ENCODE measurements around the gene SCGB3A2. TPM values are rescaled to one million over a fixed set of nuclear protein-coding genes. Genes with fewer than 3 reads are reported as not detected.
"Not testable (repeated sequence)": the region's sequence is repeated elsewhere in the genome, so short reads cannot be mapped to it uniquely, and the experiment has no call there.

The SCGB3A2 gene
- polyA plus RNA-seq, 3 donors = not detected

- DNase-seq (ENCODE audit: low read depth in 3 of 3, low spot score in 2 of 3) = no peak
These were observed 17.9 kb upstream of the SCGB3A2 start for GRCh38 chr5:147860641-147861025.

GRCh38 chr5:147863454-147864158, 14.9 kb upstream of the SCGB3A2 start:
- DNase-seq (ENCODE audit: low read depth in 3 of 3, low spot score in 2 of 3) = no peak

DNA sequence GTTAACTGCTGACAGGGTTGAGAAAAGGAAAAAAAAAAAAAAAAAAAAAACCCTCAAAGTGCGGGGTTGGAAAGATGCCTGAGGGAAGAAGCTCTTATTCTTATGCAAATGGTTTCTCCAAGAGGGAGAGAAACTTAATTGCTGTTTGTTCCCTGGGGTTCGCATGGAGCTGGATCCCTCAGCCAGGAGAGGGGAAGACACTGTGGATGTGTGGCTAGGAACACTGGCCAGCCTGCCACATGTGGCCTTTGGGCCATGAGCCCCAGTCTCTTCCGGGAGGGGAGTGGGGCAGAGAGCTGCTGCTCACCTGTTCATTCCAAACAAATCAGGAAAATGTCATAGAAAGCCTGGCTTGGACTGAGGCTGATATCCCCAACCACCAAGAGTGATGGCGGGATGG, 9.4 kb upstream of the SCGB3A2 start:
- no peak for DNase-seq (ENCODE audit: low read depth in 3 of 3, low spot score in 2 of 3)

GRCh38 chr5:147869892-147870291, 8.6 kb upstream of the SCGB3A2 start:
- not testable (repeated sequence) for DNase-seq (ENCODE audit: low read depth in 3 of 3, low spot score in 2 of 3)

DNA sequence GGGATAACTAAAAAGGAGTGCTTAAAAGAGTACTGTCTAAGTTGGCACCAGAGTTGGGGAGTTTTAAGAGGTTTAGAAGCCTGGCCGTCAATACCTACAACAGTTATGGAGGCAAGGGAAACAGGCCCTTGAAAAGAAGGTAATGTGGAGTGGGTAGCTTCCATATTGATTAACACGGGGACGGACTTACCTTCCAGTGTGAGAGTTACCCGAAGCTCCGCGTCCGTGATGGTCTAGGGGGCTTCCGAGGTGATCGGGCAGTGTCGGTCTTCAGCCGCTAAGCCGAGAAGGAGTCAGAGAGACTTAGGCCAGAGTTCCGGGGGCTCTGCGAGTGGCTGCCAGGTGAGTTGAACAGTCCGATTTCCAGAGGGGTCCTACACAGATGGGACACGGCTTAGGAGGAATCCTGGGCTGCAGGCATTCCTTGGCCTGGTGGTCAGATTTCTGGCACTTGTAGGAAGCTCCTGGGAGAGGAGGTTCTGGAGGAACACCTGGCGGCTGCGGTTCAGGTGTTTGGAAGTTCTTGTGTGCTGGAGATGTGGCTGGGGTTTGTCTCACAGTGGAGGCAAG, 6.4 kb upstream of the SCGB3A2 start:
- not testable (repeated sequence) for DNase-seq (ENCODE audit: low read depth in 3 of 3, low spot score in 2 of 3)

DNA sequence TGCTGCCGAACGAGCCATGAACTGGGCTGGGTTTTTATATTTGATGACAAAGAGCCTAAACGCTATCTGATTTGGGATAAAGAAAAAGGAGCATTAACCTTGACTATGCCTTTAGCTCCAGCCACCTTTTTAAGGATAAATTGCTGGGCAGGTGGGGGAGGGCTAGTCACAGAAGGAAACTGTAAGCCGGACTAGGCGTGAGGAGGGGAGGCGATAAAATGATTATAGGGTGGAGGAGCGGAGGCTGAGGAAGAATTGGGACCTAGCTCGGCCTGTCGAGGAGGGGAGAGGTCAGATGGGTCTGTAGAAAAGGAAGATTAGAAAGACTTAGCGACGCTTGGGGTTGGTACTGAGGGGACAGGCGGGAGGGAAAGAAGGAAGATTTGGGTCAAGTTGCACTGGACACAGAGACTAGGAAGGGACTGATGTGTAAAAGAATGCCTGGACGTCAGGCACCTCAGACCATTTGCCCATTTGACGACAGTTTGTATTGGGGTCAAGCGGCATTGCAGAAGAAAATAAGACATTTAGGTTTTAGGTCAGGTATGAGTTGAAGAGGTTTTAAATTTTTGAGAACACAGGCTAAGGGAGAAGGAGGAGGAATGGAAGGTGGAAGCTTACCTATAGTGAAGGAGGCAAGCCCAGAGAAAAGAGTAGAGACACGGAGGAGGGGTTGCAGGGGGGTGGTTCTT, 5.6 kb upstream of the SCGB3A2 start:
- DNase-seq (ENCODE audit: low read depth in 3 of 3, low spot score in 2 of 3) = not testable (repeated sequence)

GRCh38 chr5:147874118-147874875, 4.2 kb upstream of the SCGB3A2 start:
- DNase-seq (ENCODE audit: low read depth in 3 of 3, low spot score in 2 of 3) = not testable (repeated sequence)

GRCh38 chr5:147874910-147875367, 3.6 kb upstream of the SCGB3A2 start:
- no peak for DNase-seq (ENCODE audit: low read depth in 3 of 3, low spot score in 2 of 3)

DNA sequence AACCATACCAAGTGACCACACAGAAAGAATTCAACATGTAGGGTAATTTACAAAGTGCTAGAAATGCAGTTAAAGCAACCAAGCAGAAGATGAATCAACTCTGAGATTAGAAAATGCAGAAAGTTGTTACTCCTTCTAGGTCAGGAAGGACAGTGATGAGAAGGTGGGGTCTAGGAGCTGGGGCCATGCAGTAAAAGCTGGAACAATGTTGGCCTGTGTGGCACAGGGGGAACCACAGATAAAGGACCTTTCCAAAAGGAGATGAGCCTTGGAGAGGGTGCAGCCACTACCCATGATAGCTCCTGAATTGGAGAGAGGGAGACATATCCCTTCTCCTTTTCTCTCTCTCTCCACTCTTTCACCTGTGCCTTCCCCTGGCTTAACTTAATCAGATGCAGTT, 2.4 kb upstream of the SCGB3A2 start:
- DNase-seq (ENCODE audit: low read depth in 3 of 3, low spot score in 2 of 3) = no peak

DNA sequence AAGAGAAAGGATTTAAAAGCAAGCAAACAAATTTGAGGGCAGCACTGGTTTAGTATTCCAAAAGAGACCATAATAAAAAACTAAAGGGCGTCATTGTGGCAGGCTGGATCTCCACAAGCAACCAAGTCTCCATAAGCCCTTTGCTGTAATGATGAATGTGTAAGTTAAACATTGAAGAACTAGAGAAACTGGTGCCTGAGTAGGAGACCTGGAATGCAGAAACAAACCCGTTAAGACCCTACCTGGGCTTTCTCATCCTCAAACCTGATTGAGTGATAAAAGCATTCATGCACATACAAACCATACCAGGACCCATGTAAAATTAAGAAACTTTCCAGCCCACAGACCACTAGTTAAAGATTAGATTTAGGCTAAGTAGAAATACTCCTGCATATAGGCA, 1.9 kb upstream of the SCGB3A2 start:
- no peak for DNase-seq (ENCODE audit: low read depth in 3 of 3, low spot score in 2 of 3)

GRCh38 chr5:147879784-147880183, 1.3 kb downstream of the SCGB3A2 start:
- DNase-seq (ENCODE audit: low read depth in 3 of 3, low spot score in 2 of 3) = no peak

DNA sequence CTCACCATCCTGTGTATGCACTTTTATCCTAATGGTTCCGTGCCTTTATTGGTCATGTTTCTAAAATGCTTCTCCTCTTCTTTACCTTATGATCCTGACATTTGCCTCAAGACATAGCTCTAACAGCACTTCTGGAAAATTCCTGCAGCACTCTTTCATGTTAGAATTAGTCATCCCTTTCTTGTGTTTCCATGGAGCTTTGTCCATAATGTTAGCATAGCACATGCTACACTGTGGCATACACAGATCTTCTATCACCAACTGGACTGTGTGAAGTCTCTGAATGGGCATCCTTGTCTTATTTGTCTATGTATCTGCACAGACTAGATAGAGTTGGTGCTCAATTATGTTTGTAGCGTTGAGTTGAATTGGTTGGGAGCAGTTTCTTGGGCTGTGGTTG, 2.0 kb downstream of the SCGB3A2 start:
- no peak for DNase-seq (ENCODE audit: low read depth in 3 of 3, low spot score in 2 of 3)

DNA sequence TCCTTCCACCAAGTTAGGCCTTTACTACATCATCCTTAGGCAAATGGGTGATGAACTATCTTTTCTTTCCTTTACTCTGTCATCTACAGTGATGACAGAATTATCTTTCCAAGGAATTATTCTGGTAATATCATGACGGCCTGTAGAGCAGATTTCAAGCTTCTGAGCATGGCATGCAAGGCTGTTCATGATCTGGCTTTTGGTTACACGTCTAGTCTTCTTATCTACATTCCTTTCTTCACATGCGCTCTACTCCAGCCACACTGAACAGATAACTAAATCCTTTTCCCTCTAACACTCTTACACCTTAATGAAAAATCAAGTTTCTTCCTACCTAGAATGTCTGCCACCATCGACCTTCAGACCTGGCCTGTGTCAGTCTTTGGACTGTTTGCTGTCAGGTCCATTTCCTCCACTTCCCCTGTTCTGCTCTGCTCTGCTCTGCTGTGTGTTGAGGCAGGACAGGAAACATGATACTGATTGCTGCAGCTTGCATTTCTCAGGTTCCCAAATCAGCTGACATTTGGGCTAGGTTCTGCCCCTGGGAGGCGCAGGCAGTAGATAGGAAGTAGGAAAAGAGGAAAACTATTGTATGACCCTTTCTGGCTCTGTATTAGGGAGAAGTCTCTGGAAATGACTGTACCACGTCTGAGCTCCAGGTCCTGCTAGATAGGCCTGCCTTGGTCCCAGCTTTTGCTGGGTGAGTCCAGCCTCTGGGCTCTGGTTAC, 4.2 kb downstream of the SCGB3A2 start:
- no peak for DNase-seq (ENCODE audit: low read depth in 3 of 3, low spot score in 2 of 3)

- DNase-seq (ENCODE audit: low read depth in 3 of 3, low spot score in 2 of 3) = no peak
These were observed 8.6 kb downstream of the SCGB3A2 start for GRCh38 chr5:147887026-147887627.

GRCh38 chr5:147887930-147888329, 9.4 kb downstream of the SCGB3A2 start:
- no peak for DNase-seq (ENCODE audit: low read depth in 3 of 3, low spot score in 2 of 3)

DNA sequence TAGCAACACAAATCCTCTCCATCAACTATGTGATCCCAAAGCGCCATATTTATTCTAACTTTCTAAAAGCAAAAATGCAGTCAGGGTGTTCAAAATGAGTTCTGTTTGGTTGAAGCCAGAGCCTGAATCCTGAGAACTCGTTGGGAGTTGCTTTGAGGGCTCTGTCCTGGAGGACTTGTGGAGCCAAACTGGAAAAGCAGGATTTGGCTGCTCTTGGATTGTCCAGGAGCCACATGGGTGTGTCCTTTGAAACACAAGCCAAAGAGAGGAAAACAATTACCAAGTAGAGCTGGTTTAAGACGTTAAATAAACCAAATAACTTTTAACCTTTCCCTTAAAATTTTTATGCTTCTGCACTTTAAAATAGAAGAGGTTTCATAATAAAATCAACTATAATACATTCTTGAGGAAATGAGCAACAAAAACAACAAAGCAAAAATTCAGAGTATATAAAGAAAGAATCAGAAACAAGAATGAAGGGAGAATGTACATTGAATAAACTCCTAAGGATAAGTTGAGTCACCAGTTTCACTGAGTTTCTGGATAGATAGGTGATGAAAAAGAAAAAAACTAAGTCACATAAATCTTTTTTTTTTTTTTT, 14.3 kb downstream of the SCGB3A2 start:
- no peak for DNase-seq (ENCODE audit: low read depth in 3 of 3, low spot score in 2 of 3)

GRCh38 chr5:147893820-147894219, 15.3 kb downstream of the SCGB3A2 start:
- no peak for DNase-seq (ENCODE audit: low read depth in 3 of 3, low spot score in 2 of 3)

- no peak for DNase-seq (ENCODE audit: low read depth in 3 of 3, low spot score in 2 of 3)
These were observed 17.4 kb downstream of the SCGB3A2 start for GRCh38 chr5:147895864-147896263.

DNA sequence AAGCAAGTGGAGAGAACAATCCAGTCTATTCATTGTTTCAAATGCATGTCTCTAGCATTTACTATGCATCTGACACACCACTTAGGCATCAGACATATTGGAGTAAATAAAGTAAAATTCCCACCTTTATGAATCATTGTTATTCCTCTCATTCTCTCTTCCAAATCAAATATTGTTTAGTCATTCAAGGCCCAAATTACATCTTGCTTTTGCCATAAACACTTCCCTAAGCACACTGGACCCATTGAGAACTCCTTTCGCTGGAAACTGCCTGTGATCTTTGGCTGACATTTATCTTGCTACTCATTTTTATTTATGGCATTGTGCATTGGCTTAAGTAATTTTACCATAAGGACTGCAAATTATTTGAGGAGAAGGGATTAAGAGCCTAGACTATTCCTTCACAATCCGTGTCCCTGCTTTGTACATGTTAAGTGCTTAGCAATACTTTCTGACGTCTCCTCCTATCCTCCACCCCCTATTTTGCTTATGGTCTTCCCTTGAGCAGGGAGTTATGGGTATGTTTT, 20.4 kb downstream of the SCGB3A2 start:
- DNase-seq (ENCODE audit: low read depth in 3 of 3, low spot score in 2 of 3) = no peak
